Body of pancreas (tissue), 4 donors: ENCODE data around the gene OGT.

Experiments used
- CTCF ChIP-seq, 7 experiments: fragments of 450-650 bp in 4 of 7; fragments of 200-600 bp in 3 of 7; sonication (generic) in 3 of 7; IDR thresholded peaks; one replicate each; pipeline ENCODE4 v1.5.1; 2016 to 2019; ENCODE audit warnings: antibody characterized with exemption in 7 of 7
- POLR2A ChIP-seq, 3 donors: fragments of 450-650 bp; IDR thresholded peaks; one replicate each; pipeline ENCODE4 v1.6.1; 2016; ENCODE audit warnings: antibody characterized with exemption in 3 of 3, mild to moderate bottlenecking in 2 of 3

- TF ChIP-seq CTCF (IDR thresholded peaks at IDR 0.05), result no peak
- no peak for TF ChIP-seq POLR2A (IDR thresholded peaks at IDR 0.05)
Measured at GRCh38 chrX:71618303-71618721, 85.4 kb downstream of the OGT start, which contains the start of gene CXCR3.
